Upper lobe of left lung (tissue), 6 donors: ENCODE results near the gene PRR11. TPM values are rescaled to one million over a fixed set of nuclear protein-coding genes. Genes with fewer than 3 reads are reported as not detected.

Source experiments
- ATAC-seq, 2 donors: fragments of 200-7000 bp; cut with Tn5 transposase; one replicate each; pipeline ENCODE4 v1.9.1; 2022; ENCODE audit warnings: mild to moderate bottlenecking in 2 of 2, moderate library complexity in 2 of 2; ENCODE audit not compliant: low FRiP score in 2 of 2
- DNase-seq, 2 donors: peaks; one replicate each; pipeline ENCODE4 v3.0.0-alpha.2; 2019 to 2020
- H3K27ac ChIP-seq, 4 donors: fragments of 200-600 bp; sonication (generic); one replicate each; pipeline ENCODE4 v1.5.1; 2016 to 2019
- H3K27me3 ChIP-seq, 4 donors: fragments of 200-600 bp; sonication (generic); one replicate each; pipeline ENCODE4 v1.5.1; 2017 to 2019
- H3K36me3 ChIP-seq, 4 donors: fragments of 200-600 bp; sonication (generic); one replicate each; pipeline ENCODE4 v1.5.1; 2016 to 2019
- H3K4me1 ChIP-seq, 4 donors: fragments of 200-600 bp; sonication (generic); one replicate each; pipeline ENCODE4 v1.5.1; 2018 to 2019
- H3K4me3 ChIP-seq, 4 donors: fragments of 200-600 bp; sonication (generic); one replicate each; pipeline ENCODE4 v1.5.1; 2017 to 2019; ENCODE audit warnings: mild to moderate bottlenecking in 2 of 4, moderate library complexity in 1 of 4
- H3K9me3 ChIP-seq, 4 donors: fragments of 200-600 bp; sonication (generic); one replicate each; pipeline ENCODE4 v1.5.1; 2018 to 2019
- EP300 ChIP-seq, 4 donors: sonication (generic); formaldehyde crosslinking; IDR thresholded peaks; one replicate each; pipeline ENCODE4 v1.5.1; 2017; ENCODE audit warnings: antibody characterized with exemption in 4 of 4, control low read depth in 2 of 4
- POLR2A ChIP-seq, 4 donors: fragments of 450-650 bp; IDR thresholded peaks; one replicate each; pipeline ENCODE4 v1.5.1; 2016 to 2017; ENCODE audit warnings: antibody characterized with exemption in 4 of 4, mild to moderate bottlenecking in 2 of 4
- POLR2AphosphoS5 ChIP-seq, 2 donors: sonication (generic); formaldehyde crosslinking; IDR thresholded peaks; one replicate each; pipeline ENCODE4 v1.5.1; 2017; ENCODE audit warnings: antibody characterized with exemption in 2 of 2
- WGBS, 2 donors: methylation state at CpG; one replicate each; pipeline ENCODE4 v1.1.5; 2017 to 2018; 5-methylcytosine and 5-hydroxymethylcytosine counted together
- total RNA-seq, 6 donors: library from RNA; depleted of rRNA in 4 of 6; stranded (reverse); fragments of >200 nt in 4 of 6; gene quantifications; one replicate each; pipeline versions ENCODE4 v1.1.0 to v1.2.1, GENCODE V29; 2016 to 2021
- TF ChIP-seq, protein P1 (sequence below), 6 experiments: fragments of 450-650 bp in 4 of 6; fragments of 200-600 bp in 2 of 6; sonication (generic) in 2 of 6; IDR thresholded peaks; one replicate each; pipeline ENCODE4 v1.5.1; 2016 to 2019; ENCODE audit warnings: antibody characterized with exemption in 6 of 6
- donor health status: DM: no; HTN: no; CAD: no; lungs with moderate emphysema.
- donor health status: DM: no; HTN: yes; CAD: no; lungs with severe emphysema.

PRR11 gene
- total RNA-seq, 6 donors from 2014 or later = 0.69 to 57.5 (median 2.9) TPM; not detected in 1

DNA sequence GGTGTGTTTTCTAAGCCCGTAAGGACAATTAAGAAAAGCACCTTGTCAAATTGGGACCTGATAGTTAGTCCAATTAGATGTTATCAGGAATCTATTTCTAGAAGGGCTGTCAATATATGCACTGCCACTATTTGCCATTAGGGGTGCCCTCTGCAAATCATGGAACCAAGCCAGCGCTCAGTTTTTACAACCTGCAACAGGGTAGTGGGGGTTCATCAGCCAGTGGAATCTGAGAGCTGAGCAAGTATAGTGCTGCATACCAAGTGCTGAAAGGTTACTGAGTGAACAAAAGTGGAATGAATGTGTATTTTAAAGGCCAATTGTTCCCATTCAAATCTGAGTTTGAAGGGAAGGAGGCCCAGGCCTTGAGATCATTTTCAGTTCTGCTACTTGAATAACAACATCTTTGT is 10.4 kb downstream of the PRR11 start:
- DNase-seq = no peak
- Histone ChIP-seq H3K9me3 (no peaks in the 10 kb centered on the region), H3K36me3 (no peaks in the 10 kb centered on the region), H3K27ac (no peak overlapping the region), H3K4me1 (no peaks in the 10 kb centered on the region), H3K27me3 (no peaks in the 10 kb centered on the region), H3K4me3 (no peak overlapping the region)
- WGBS, 2 donors = 72 to 73% methylated on average over 2 of the region's 2 CpGs
- TF ChIP-seq, protein P1, sequence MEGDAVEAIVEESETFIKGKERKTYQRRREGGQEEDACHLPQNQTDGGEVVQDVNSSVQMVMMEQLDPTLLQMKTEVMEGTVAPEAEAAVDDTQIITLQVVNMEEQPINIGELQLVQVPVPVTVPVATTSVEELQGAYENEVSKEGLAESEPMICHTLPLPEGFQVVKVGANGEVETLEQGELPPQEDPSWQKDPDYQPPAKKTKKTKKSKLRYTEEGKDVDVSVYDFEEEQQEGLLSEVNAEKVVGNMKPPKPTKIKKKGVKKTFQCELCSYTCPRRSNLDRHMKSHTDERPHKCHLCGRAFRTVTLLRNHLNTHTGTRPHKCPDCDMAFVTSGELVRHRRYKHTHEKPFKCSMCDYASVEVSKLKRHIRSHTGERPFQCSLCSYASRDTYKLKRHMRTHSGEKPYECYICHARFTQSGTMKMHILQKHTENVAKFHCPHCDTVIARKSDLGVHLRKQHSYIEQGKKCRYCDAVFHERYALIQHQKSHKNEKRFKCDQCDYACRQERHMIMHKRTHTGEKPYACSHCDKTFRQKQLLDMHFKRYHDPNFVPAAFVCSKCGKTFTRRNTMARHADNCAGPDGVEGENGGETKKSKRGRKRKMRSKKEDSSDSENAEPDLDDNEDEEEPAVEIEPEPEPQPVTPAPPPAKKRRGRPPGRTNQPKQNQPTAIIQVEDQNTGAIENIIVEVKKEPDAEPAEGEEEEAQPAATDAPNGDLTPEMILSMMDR (IDR thresholded peaks at IDR 0.05) = peak; percentile 14 to 61 (median 40)
- TF ChIP-seq POLR2A (IDR thresholded peaks at IDR 0.05) = no peak
- peak in 1 of 2 donors; percentile 50 for ATAC-seq

GRCh38 chr17:59167571-59168001 is 12.0 kb downstream of the PRR11 start:
- Histone ChIP-seq H3K4me1 (no peaks in the 10 kb centered on the region), H3K36me3 (no peaks in the 10 kb centered on the region), H3K27me3 (no peaks in the 10 kb centered on the region), H3K4me3 (no peak overlapping the region), H3K27ac (no peak overlapping the region), H3K9me3 (no peaks in the 10 kb centered on the region)
- no peak for ATAC-seq
- whole genome bisulfite sequencing, 2 donors = 68 to 74% methylated on average over 2 of the region's 2 CpGs
- TF ChIP-seq EP300 (IDR thresholded peaks at IDR 0.05) = no peak
- no peak for TF ChIP-seq POLR2AphosphoS5 (IDR thresholded peaks at IDR 0.05)
- no peak for TF ChIP-seq POLR2A (IDR thresholded peaks at IDR 0.05)
- TF ChIP-seq, protein P1 (IDR thresholded peaks at IDR 0.05) = no peak
- no peak for DNase-seq

- ATAC-seq = no peak
- Histone ChIP-seq H3K27me3 (no peaks in the 10 kb centered on the region), H3K4me3 (no peak overlapping the region), H3K27ac (no peak overlapping the region), H3K9me3 (no peaks in the 10 kb centered on the region), H3K36me3 (no peaks in the 10 kb centered on the region), H3K4me1 (no peaks in the 10 kb centered on the region)
- peak in 1 of 2 donors; percentile 73 for DNase-seq
- TF ChIP-seq POLR2AphosphoS5 (IDR thresholded peaks at IDR 0.05) (no peak), EP300 (IDR thresholded peaks at IDR 0.05) (no peak), POLR2A (IDR thresholded peaks at IDR 0.05) (no peak)
- TF ChIP-seq, protein P1 (IDR thresholded peaks at IDR 0.05) = no peak
- WGBS, 2 donors = 98 to 100% methylated on average over 8 to 10 of the region's 33 CpGs
These were observed 17.0 kb downstream of the PRR11 start for GRCh38 chr17:59172436-59173004.

DNA sequence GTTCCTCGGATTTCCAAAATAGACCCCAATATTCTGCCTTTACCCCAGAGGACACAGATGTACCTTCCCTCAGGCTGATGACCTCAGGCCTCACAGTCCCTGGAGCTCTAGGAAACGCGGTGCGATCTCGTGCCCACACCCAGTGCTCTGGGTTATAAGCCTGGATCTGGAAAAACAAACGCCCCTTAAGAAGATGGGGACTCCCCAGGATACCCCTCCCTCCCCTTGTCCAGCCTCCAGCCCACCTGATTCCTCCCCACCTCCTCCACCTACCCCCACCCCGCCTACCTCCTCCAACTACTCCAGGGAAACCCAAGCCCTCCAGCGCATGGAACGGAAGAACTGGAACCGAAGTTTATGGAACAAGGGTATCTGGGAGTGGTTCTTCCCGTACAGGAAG is 19.1 kb downstream of the PRR11 start:
- 95 to 99% methylated on average over 9 to 11 of the region's 11 CpGs for WGBS, 2 donors
- DNase-seq = no peak
- TF ChIP-seq, protein P1 (IDR thresholded peaks at IDR 0.05) = no peak
- TF ChIP-seq POLR2AphosphoS5 (IDR thresholded peaks at IDR 0.05) (no peak), POLR2A (IDR thresholded peaks at IDR 0.05) (no peak), EP300 (IDR thresholded peaks at IDR 0.05) (no peak)

GRCh38 chr17:59175076-59175475 is 19.5 kb downstream of the PRR11 start:
- Histone ChIP-seq H3K27ac (no peak overlapping the region), H3K27me3 (no peaks in the 10 kb centered on the region), H3K36me3 (no peaks in the 10 kb centered on the region), H3K4me3 (no peak overlapping the region), H3K9me3 (no peaks in the 10 kb centered on the region), H3K4me1 (no peaks in the 10 kb centered on the region)
- no peak for TF ChIP-seq EP300 (IDR thresholded peaks at IDR 0.05)
- no peak for TF ChIP-seq POLR2A (IDR thresholded peaks at IDR 0.05)
- TF ChIP-seq POLR2AphosphoS5 (IDR thresholded peaks at IDR 0.05) = no peak
- TF ChIP-seq, protein P1 (IDR thresholded peaks at IDR 0.05) = no peak
- DNase-seq (no peak), ATAC-seq (no peak)
- WGBS, 2 donors = 98 to 100% methylated on average over 6 to 7 of the region's 7 CpGs

More for the DNA sequence above, 19.1 kb downstream of the PRR11 start:
- H3K9me3 ChIP-seq = no peaks in the 10 kb centered on the region
- H3K27me3 ChIP-seq = no peaks in the 10 kb centered on the region
- ATAC-seq = no peak
- H3K36me3 ChIP-seq = no peaks in the 10 kb centered on the region
- no peak overlapping the region for H3K27ac ChIP-seq
- H3K4me3 ChIP-seq = no peak overlapping the region
- H3K4me1 ChIP-seq = no peaks in the 10 kb centered on the region
